Mononuclear cell (primary cell): Measurements from ENCODE around the gene ADAMTS10. TPM values are rescaled to one million over a fixed set of nuclear protein-coding genes. Genes with fewer than 3 reads are reported as not detected.
"Not testable (repeated sequence)": the region's sequence is repeated elsewhere in the genome, so short reads cannot be mapped to it uniquely, and the experiment has no call there.

Source experiments
- H3K27me3 ChIP-seq: 2 replicates; pipeline ENCODE4 v1.6.0; 2011; ENCODE audit warnings: low read length, control low read depth; ENCODE audit not compliant: insufficient read depth
- H3K4me1 ChIP-seq: 2 replicates; pipeline ENCODE4 v1.5.1; 2011; ENCODE audit warnings: mild to moderate bottlenecking, low read length, control low read depth; ENCODE audit not compliant: insufficient read depth
- H3K4me3 ChIP-seq: 2 replicates; pipeline ENCODE4 v1.5.1; 2011; ENCODE audit warnings: mild to moderate bottlenecking, low read length, moderate library complexity
- H3K9me3 ChIP-seq: 2 replicates; pipeline ENCODE4 v1.5.1; 2011; ENCODE audit warnings: low read depth, mild to moderate bottlenecking, control low read depth, low read length
- total RNA-seq: library from RNA; depleted of rRNA; stranded (reverse); fragments of >200 nt; gene quantifications from one replicate; pipeline ENCODE4 v1.2.3, GENCODE V29; 2012

ADAMTS10 gene
- total RNA-seq, 1 donor, result 29.5 TPM

- H3K27me3 ChIP-seq, result peaks cover 6% of the 10 kb centered on the region
- H3K4me1 ChIP-seq, result peaks cover 17% of the 10 kb centered on the region
- no peak overlapping the region for H3K4me3 ChIP-seq
Measured at GRCh38 chr19:8589177-8589714, 21.3 kb downstream of the ADAMTS10 start.

GRCh38 chr19:8585894-8586750 is 24.4 kb downstream of the ADAMTS10 start:
- Histone ChIP-seq H3K4me1 (peaks cover 1% of the 10 kb centered on the region), H3K9me3 (no peaks in the 10 kb centered on the region), H3K4me3 (no peak overlapping the region), H3K27me3 (no peaks in the 10 kb centered on the region)

More at GRCh38 chr19:8589177-8589714, 21.3 kb downstream of the ADAMTS10 start:
- H3K9me3 ChIP-seq, result peaks cover 6% of the 10 kb centered on the region

GRCh38 chr19:8584965-8585893 is 25.3 kb downstream of the ADAMTS10 start:
- no peaks in the 10 kb centered on the region for H3K9me3 ChIP-seq
- H3K4me1 ChIP-seq, result peaks cover 10% of the 10 kb centered on the region
- no peaks in the 10 kb centered on the region for H3K27me3 ChIP-seq
- no peak overlapping the region for H3K4me3 ChIP-seq

GRCh38 chr19:8580710-8581281 is 29.7 kb downstream of the ADAMTS10 start:
- H3K4me1 ChIP-seq, result peaks cover 49% of the 10 kb centered on the region
- no peak overlapping the region for H3K4me3 ChIP-seq
- no peaks in the 10 kb centered on the region for H3K9me3 ChIP-seq
- H3K27me3 ChIP-seq, result no peaks in the 10 kb centered on the region

- H3K9me3 ChIP-seq, result no peaks in the 10 kb centered on the region
- peaks cover 68% of the 10 kb centered on the region for H3K4me1 ChIP-seq
- no peak overlapping the region for H3K4me3 ChIP-seq
- no peaks in the 10 kb centered on the region for H3K27me3 ChIP-seq
Measured at GRCh38 chr19:8578642-8579265, 31.8 kb downstream of the ADAMTS10 start.

- Histone ChIP-seq H3K4me3 (peak overlapping the region; percentile 93), H3K9me3 (no peaks in the 10 kb centered on the region), H3K4me1 (peaks cover 78% of the 10 kb centered on the region), H3K27me3 (no peaks in the 10 kb centered on the region)
Measured at GRCh38 chr19:8577741-8578140, 32.8 kb downstream of the ADAMTS10 start.

- Histone ChIP-seq H3K9me3 (no peaks in the 10 kb centered on the region), H3K27me3 (no peaks in the 10 kb centered on the region), H3K4me1 (peaks cover 83% of the 10 kb centered on the region), H3K4me3 (peak within 1 kb of the TSS; percentile 93)
Measured at GRCh38 chr19:8577247-8577646, 33.3 kb downstream of the ADAMTS10 start, which contains the start of gene MYO1F. MYO1F (minus strand) TSS chr19:8577442; CDS start chr19:8577309, 133 bp downstream.

- no peaks in the 10 kb centered on the region for H3K27me3 ChIP-seq
- H3K4me1 ChIP-seq, result peaks cover 91% of the 10 kb centered on the region
- no peaks in the 10 kb centered on the region for H3K9me3 ChIP-seq
- peak overlapping the region; percentile 93 for H3K4me3 ChIP-seq
Measured at GRCh38 chr19:8576273-8576993, 34.1 kb downstream of the ADAMTS10 start.

- H3K4me3 ChIP-seq, result peak overlapping the region; percentile 93
- no peaks in the 10 kb centered on the region for H3K9me3 ChIP-seq
- no peaks in the 10 kb centered on the region for H3K27me3 ChIP-seq
- peaks cover 93% of the 10 kb centered on the region for H3K4me1 ChIP-seq
Measured at GRCh38 chr19:8575467-8575997, 35.0 kb downstream of the ADAMTS10 start.

- Histone ChIP-seq H3K4me1 (peaks cover 94% of the 10 kb centered on the region), H3K4me3 (peak overlapping the region; percentile 93)
- not testable (repeated sequence) for H3K9me3 ChIP-seq, H3K27me3 ChIP-seq
Measured at GRCh38 chr19:8574619-8574922, 35.9 kb downstream of the ADAMTS10 start.

GRCh38 chr19:8573316-8573715 is 37.2 kb downstream of the ADAMTS10 start:
- H3K4me1 ChIP-seq, result peaks cover 94% of the 10 kb centered on the region
- peak overlapping the region; percentile 41 for H3K4me3 ChIP-seq
- no peaks in the 10 kb centered on the region for H3K27me3 ChIP-seq
- H3K9me3 ChIP-seq, result no peaks in the 10 kb centered on the region

GRCh38 chr19:8571006-8571411 is 39.5 kb downstream of the ADAMTS10 start:
- Histone ChIP-seq H3K27me3 (no peaks in the 10 kb centered on the region), H3K4me1 (peaks cover 98% of the 10 kb centered on the region), H3K9me3 (no peaks in the 10 kb centered on the region), H3K4me3 (peak overlapping the region; percentile 9)

GRCh38 chr19:8569066-8569771 is 41.3 kb downstream of the ADAMTS10 start:
- Histone ChIP-seq H3K4me3 (peak overlapping the region; percentile 12), H3K27me3 (no peaks in the 10 kb centered on the region), H3K4me1 (peaks cover 100% of the 10 kb centered on the region), H3K9me3 (no peaks in the 10 kb centered on the region)
